GM12878 (cell line): ENCODE measurements around the gene LMBR1. TPM values are rescaled to one million over a fixed set of nuclear protein-coding genes. Genes with fewer than 3 reads are reported as not detected.

Experiments used
- ATAC-seq: fragments of 200-7000 bp; cut with Tn5 transposase; 3 replicates; pipeline ENCODE4 v1.9.1; 2020; ENCODE audit warnings: mild to moderate bottlenecking, moderate library complexity
- BruUV-seq: library from RNA; stranded (reverse); fragments of 400-500 nt; replicated peaks from 2 replicates; lab custom pipeline; 2021; lab: Mats Ljungman, UMichigan
- CTCF ChIA-PET: fragments of 300-600 bp; sonication (Branson Sonifier 250); formaldehyde crosslinking; extraction: SDS; loops from one replicate; lab custom pipeline; 2021; ENCODE audit warnings: inconsistent platforms; lab: Yijun Ruan, JAX
- POLR2A ChIA-PET: fragments of 350-600 bp; formaldehyde crosslinking; extraction: SDS; loops from one replicate; lab custom pipeline; 2021; ENCODE audit warnings: inconsistent platforms; lab: Charles Lee
- RAD21 ChIA-PET: fragments of 300-600 bp; sonication (Branson Sonifier 250); formaldehyde crosslinking; loops from one replicate; lab custom pipeline; 2023; ENCODE audit warnings: antibody characterized with exemption; ENCODE audit not compliant: unreplicated experiment; lab: Charles Lee
- SMC1A ChIA-PET: fragments of 300-600 bp; sonication (Branson Sonifier 250); formaldehyde crosslinking; loops from one replicate; lab custom pipeline; 2023; ENCODE audit not compliant: unreplicated experiment, uncharacterized antibody; lab: Charles Lee
- DNase-seq: peaks from one replicate; pipeline ENCODE4 v3.0.0-alpha.2; 2011; ENCODE audit warnings: low read depth, low spot score
- FAIRE-seq: peaks from 3 replicates; lab custom pipeline; 2011; peaks lifted over from hg19 to GRCh38; lab: Jason Lieb, UNC
- H2AFZ ChIP-seq: 2 replicates; pipeline ENCODE4 v1.6.0; 2011; ENCODE audit warnings: low read depth, low read length, control low read depth; ENCODE audit not compliant: control insufficient read depth
- H3K27ac ChIP-seq: 2 replicates; pipeline ENCODE4 v1.5.1; 2011; ENCODE audit warnings: control low read depth; ENCODE audit not compliant: control insufficient read depth, insufficient read depth
- H3K27me3 ChIP-seq, 2 experiments: replicated peaks in 1 of 2; 2 replicates each; pipeline versions ENCODE4 v1.6.0 to v1.6.1; 2011; ENCODE audit warnings: low read length in 1 of 2; ENCODE audit not compliant: control insufficient read depth in 2 of 2, insufficient read depth in 2 of 2
- H3K36me3 ChIP-seq, 2 experiments: 2 replicates each; pipeline ENCODE4 v1.5.1; 2011; ENCODE audit warnings: low read length in 1 of 2; ENCODE audit not compliant: control insufficient read depth in 2 of 2, insufficient read depth in 2 of 2
- H3K4me1 ChIP-seq: 2 replicates; pipeline ENCODE4 v1.6.1; 2011; ENCODE audit warnings: mild to moderate bottlenecking, low read length, moderate library complexity, mixed read lengths; ENCODE audit not compliant: control insufficient read depth, insufficient read depth
- H3K4me2 ChIP-seq: 2 replicates; pipeline ENCODE4 v1.6.0; 2011; ENCODE audit warnings: control low read depth; ENCODE audit not compliant: control insufficient read depth, insufficient read depth
- H3K4me3 ChIP-seq: fragments of 200-600 bp; sonication (generic); 2 replicates; pipeline ENCODE4 v1.5.1; 2016
- H3K79me2 ChIP-seq: 2 replicates; pipeline ENCODE4 v1.6.0; 2011; ENCODE audit warnings: low read length; ENCODE audit not compliant: control insufficient read depth, insufficient read depth
- H3K9ac ChIP-seq: 2 replicates; pipeline ENCODE4 v1.8.0; 2011; ENCODE audit warnings: low read length, control low read depth, mixed read lengths; ENCODE audit not compliant: control insufficient read depth, insufficient read depth
- H3K9me3 ChIP-seq: replicated peaks from 3 replicates; pipeline ENCODE4 v1.5.1; 2011; ENCODE audit warnings: mild to moderate bottlenecking, low read length; ENCODE audit not compliant: control insufficient read depth, insufficient read depth
- H4K20me1 ChIP-seq: 2 replicates; pipeline ENCODE4 v1.6.0; 2011; ENCODE audit not compliant: control insufficient read depth, insufficient read depth
- BCL11A ChIP-seq: IDR thresholded peaks from 2 replicates; pipeline ENCODE4 v1.6.1; 2011; ENCODE audit warnings: low read depth, low read length
- IKZF2 ChIP-seq, 2 experiments: fragments of 450-650 bp; IDR thresholded peaks; 2 replicates each; pipeline ENCODE4 v1.6.1; 2017; ENCODE audit warnings: mild to moderate bottlenecking in 2 of 2, moderate library complexity in 2 of 2
- PAX5 ChIP-seq: IDR thresholded peaks from 2 replicates; pipeline ENCODE4 v1.6.1; 2011; ENCODE audit warnings: low read depth, low read length, borderline replicate concordance
- ZNF274 ChIP-seq: IDR thresholded peaks from one replicate; pipeline ENCODE4 v1.8.0; 2011; ENCODE audit not compliant: insufficient read length, insufficient read depth
- WGBS: methylation state at CpG from one replicate; pipeline ENCODE4 v1.1.6; 2016; ENCODE audit warnings: low lambda C conversion rate; ENCODE audit not compliant: insufficient replicate concordance, insufficient coverage; ENCODE audit errors: missing lambda C conversion rate; 5-methylcytosine and 5-hydroxymethylcytosine counted together
- in situ Hi-C: fragments of 300-500 bp; cut with MboI; formaldehyde crosslinking; loops from 9 replicates; pipeline ENCODE4 v1.14.3; 2018; ENCODE audit warnings: mixed read lengths
- intact Hi-C: fragments of 100-400 bp; cut with micrococcal nuclease; formaldehyde crosslinking; loops from one replicate; pipeline ENCODE4 v1.14.2; 2022; ENCODE audit not compliant: unreplicated experiment
- polyA plus RNA-seq, 11 experiments: library from polyadenylated mRNA; depleted of rRNA in 4 of 11; unstranded in 6 of 11; stranded (reverse) in 5 of 11; fragments of >200 nt; fragmentation: Nextera tagmentation in 4 of 11; fragmentation: Illumina TruSeq in 1 of 11; extraction: Ambion mirVana in 4 of 11; extraction: Trizol in 1 of 11; gene quantifications; 1 replicate in 1 of 11; 2 replicates in 10 of 11; pipeline versions ENCODE4 v1.2.1 to v1.2.3, GENCODE V29; 2011 to 2016; ENCODE audit warnings: inconsistent platforms in 2 of 11, missing spikeins in 2 of 11, low read depth in 1 of 11
- total RNA-seq, 4 experiments: library from RNA; depleted of rRNA in 3 of 4; stranded (reverse); fragments of >200 nt in 3 of 4; fragmentation: Illumina TruSeq in 1 of 4; extraction: Trizol in 1 of 4; gene quantifications; 2 replicates each; pipeline versions ENCODE4 v1.2.1 to v1.2.3, GENCODE V29; 2013 to 2021

Gene LMBR1
- total and polyA plus RNA-seq, 10 of the 15 experiments (the other 5 are each of a cell fraction or from before 2014, with no cell fraction given): 4.0 to 63.5 (median 28.8) TPM

GRCh38 chr7:156840134-156840533 lies 52.8 kb downstream of the LMBR1 start:
- Histone ChIP-seq H3K4me1 (no peaks in the 10 kb centered on the region), H3K27ac (no peak overlapping the region), H2AFZ (no peak overlapping the region), H3K79me2 (peaks cover 2% of the 10 kb centered on the region), H3K27me3 (no peaks in the 10 kb centered on the region), H3K36me3 (peaks cover 0 to 4% of the 10 kb centered on the region in 2 experiments; a peak in 1 of 4 replicates), H4K20me1 (no peaks in the 10 kb centered on the region), H3K4me2 (no peak overlapping the region), H3K9me3 (no peaks in the 10 kb centered on the region), H3K9ac (no peak overlapping the region), H3K4me3 (no peak overlapping the region)
- DNase-seq: no peak
- ATAC-seq: no peak
- ChIA-PET RAD21 (no interaction called here), CTCF (interaction anchor here (0.6 kb wide), 1 partner anchor 8 kb away, joined by 3 read pairs; no protein-coding TSS in a partner anchor), SMC1A (no interaction called here), POLR2A (interaction anchor here (0.7 kb wide), 1 partner anchor 1974 kb away, joined by 10 read pairs; no protein-coding TSS in a partner anchor)
- intact Hi-C loops: no loop called here
- TF ChIP-seq PAX5 (no peak), ZNF274 (no peak), IKZF2 (IDR thresholded peaks at IDR 0.05) (no peak)
- in situ Hi-C loops: no loop called here
- BruUV-seq: no TSS peak
- 94% methylated on average over 5 of the region's 5 CpGs for WGBS
- no peak for FAIRE-seq

- Histone ChIP-seq H4K20me1 (no peaks in the 10 kb centered on the region), H3K9me3 (no peaks in the 10 kb centered on the region), H3K27me3 (no peaks in the 10 kb centered on the region), H3K36me3 (peaks cover 0 to 3% of the 10 kb centered on the region in 2 experiments; a peak in 2 of 4 replicates), H3K4me2 (no peak overlapping the region), H2AFZ (no peak overlapping the region), H3K79me2 (no peaks in the 10 kb centered on the region; the same call in 1 of the 2 replicates), H3K27ac (no peak overlapping the region), H3K4me1 (0 out of 2 replicates have a peak, but pooled peaks cover 2% of the 10 kb centered on the region), H3K4me3 (no peak overlapping the region), H3K9ac (no peak overlapping the region)
- CTCF ChIA-PET: no interaction called here
- WGBS: 87% methylated on average over 3 of the region's 3 CpGs
- TF ChIP-seq BCL11A: no peak
- SMC1A ChIA-PET: no interaction called here
- DNase-seq (no peak), ATAC-seq (no peak), FAIRE-seq (no peak)
- RAD21 ChIA-PET: no interaction called here
- POLR2A ChIA-PET: no interaction called here
- no TSS peak for BruUV-seq
- intact Hi-C loops (no loop called here), in situ Hi-C loops (no loop called here)
Observed at GRCh38 chr7:156836443-156836842, 56.5 kb downstream of the LMBR1 start.
